ENCODE measurements around the gene CHST7.

DNA sequence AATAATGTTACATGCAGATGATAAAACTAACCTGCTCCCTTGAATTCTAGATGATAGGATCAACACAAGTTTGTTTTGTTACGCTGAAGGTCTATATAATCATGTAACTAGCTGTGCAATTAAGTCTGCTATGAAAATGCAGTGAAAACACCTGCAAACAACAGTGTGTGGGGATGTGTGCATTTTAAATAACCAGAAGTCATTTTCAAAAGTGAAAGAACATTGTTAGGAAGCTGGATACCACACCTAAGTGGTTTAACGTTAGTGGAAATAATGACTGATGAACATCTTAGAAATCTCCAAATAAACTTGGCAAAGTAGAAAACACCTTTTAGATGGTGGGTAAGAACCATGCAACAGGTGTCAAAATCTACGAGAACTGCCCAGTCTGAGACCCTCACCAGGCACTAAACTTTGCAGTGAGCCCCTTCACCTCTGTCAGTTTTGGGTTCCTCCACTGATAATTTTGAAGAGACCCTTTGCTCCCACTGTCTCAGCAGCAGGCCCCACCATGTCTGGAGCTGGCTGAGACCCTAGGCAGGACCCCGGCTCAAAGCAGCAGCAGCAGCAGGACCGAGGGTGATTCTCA is 36.6 kb downstream of the CHST7 start:
- TF ChIP-seq ZNF274 (IDR thresholded peaks at IDR 0.05; ENCODE audit: insufficient read depth, insufficient read length) (no peak), STAT3 (IDR thresholded peaks at IDR 0.05; ENCODE audit: low read depth, low read length) (no peak), POLR2A (IDR thresholded peaks at IDR 0.05; ENCODE audit: low read depth, low read length) (no peak), EZH2 (IDR thresholded peaks at IDR 0.05; ENCODE audit: borderline replicate concordance, control insufficient read depth, low read depth, low read length) (no peak), CTCF (IDR thresholded peaks at IDR 0.05 in 2 of 3, conservative IDR thresholded peaks at IDR 0.05 in 1 of 3; ENCODE audit: control insufficient read depth in 2 of 3, extremely low read depth in 1 of 3, insufficient read depth in 1 of 3, low read depth in 3 of 3, low read length in 3 of 3) (no peak), MTA3 (IDR thresholded peaks at IDR 0.05; ENCODE audit: borderline replicate concordance, low read length) (no peak), SUZ12 (IDR thresholded peaks at IDR 0.05; ENCODE audit: unreplicated experiment) (no peak), NR2F1 (conservative IDR thresholded peaks at IDR 0.05) (no peak), KLF5 (IDR thresholded peaks at IDR 0.05; ENCODE audit: partially characterized antibody) (no peak)
- TF ChIP-seq, protein P1, sequence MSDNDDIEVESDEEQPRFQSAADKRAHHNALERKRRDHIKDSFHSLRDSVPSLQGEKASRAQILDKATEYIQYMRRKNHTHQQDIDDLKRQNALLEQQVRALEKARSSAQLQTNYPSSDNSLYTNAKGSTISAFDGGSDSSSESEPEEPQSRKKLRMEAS (IDR thresholded peaks at IDR 0.05; ENCODE audit: low read depth, low read length) = no peak
- TF ChIP-seq, protein P2, sequence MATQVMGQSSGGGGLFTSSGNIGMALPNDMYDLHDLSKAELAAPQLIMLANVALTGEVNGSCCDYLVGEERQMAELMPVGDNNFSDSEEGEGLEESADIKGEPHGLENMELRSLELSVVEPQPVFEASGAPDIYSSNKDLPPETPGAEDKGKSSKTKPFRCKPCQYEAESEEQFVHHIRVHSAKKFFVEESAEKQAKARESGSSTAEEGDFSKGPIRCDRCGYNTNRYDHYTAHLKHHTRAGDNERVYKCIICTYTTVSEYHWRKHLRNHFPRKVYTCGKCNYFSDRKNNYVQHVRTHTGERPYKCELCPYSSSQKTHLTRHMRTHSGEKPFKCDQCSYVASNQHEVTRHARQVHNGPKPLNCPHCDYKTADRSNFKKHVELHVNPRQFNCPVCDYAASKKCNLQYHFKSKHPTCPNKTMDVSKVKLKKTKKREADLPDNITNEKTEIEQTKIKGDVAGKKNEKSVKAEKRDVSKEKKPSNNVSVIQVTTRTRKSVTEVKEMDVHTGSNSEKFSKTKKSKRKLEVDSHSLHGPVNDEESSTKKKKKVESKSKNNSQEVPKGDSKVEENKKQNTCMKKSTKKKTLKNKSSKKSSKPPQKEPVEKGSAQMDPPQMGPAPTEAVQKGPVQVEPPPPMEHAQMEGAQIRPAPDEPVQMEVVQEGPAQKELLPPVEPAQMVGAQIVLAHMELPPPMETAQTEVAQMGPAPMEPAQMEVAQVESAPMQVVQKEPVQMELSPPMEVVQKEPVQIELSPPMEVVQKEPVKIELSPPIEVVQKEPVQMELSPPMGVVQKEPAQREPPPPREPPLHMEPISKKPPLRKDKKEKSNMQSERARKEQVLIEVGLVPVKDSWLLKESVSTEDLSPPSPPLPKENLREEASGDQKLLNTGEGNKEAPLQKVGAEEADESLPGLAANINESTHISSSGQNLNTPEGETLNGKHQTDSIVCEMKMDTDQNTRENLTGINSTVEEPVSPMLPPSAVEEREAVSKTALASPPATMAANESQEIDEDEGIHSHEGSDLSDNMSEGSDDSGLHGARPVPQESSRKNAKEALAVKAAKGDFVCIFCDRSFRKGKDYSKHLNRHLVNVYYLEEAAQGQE (IDR thresholded peaks at IDR 0.05; ENCODE audit: low read depth, low read length) = no peak

All from GM12878 (cell line).